ENCODE measurements around the gene LINGO3.

DNA sequence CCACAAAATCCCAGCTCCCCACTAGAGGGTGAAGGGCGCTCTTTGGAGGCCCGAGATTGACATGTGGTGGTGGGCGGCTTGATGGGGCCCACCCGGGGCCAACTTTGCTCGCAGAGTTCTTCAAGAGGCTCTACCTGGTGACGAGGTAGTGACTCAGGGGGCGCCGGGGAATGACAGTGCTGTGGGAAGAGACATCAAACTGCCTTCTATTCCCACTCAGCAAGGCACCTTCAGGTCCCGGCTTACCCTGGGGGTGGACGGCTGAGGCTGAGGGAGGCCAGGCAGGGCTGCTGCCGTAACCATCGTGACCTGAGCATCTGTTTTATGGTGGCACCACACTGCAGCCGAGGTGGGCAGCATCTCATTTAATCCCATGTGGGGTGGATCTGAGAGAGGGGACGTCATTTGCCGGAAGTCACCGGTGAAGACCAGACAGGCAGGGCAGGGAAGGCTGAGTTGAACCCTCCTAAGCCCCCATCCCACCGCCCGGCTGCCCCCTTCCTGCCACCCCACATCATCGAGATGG is 1.6 kb downstream of the LINGO3 start:
- TF ChIP-seq, protein P1, sequence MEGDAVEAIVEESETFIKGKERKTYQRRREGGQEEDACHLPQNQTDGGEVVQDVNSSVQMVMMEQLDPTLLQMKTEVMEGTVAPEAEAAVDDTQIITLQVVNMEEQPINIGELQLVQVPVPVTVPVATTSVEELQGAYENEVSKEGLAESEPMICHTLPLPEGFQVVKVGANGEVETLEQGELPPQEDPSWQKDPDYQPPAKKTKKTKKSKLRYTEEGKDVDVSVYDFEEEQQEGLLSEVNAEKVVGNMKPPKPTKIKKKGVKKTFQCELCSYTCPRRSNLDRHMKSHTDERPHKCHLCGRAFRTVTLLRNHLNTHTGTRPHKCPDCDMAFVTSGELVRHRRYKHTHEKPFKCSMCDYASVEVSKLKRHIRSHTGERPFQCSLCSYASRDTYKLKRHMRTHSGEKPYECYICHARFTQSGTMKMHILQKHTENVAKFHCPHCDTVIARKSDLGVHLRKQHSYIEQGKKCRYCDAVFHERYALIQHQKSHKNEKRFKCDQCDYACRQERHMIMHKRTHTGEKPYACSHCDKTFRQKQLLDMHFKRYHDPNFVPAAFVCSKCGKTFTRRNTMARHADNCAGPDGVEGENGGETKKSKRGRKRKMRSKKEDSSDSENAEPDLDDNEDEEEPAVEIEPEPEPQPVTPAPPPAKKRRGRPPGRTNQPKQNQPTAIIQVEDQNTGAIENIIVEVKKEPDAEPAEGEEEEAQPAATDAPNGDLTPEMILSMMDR (conservative IDR thresholded peaks at IDR 0.05 in 1 of 2, IDR thresholded peaks at IDR 0.05 in 1 of 2; ENCODE audit: extremely low read depth in 1 of 2, insufficient read depth in 1 of 2, low read depth in 1 of 2, low read length in 2 of 2) = no peak
- no peak for TF ChIP-seq EZH2 (IDR thresholded peaks at IDR 0.05; ENCODE audit: borderline replicate concordance, low read length)
